GM12891 (cell line): Measurements from ENCODE around the gene PSD.

Experiments
- DNase-seq: peaks from one replicate; pipeline ENCODE4 v3.0.0; 2011; ENCODE audit warnings: low spot score; ENCODE audit not compliant: insufficient read length
- FAIRE-seq: peaks from 2 replicates; lab custom pipeline; 2011; peaks lifted over from hg19 to GRCh38; lab: Jason Lieb, UNC
- PAX5 ChIP-seq: IDR thresholded peaks from 2 replicates; pipeline ENCODE4 v1.6.1; 2011; ENCODE audit warnings: low read length, moderate library complexity, mild to moderate bottlenecking; ENCODE audit not compliant: insufficient read depth, severe bottlenecking
- POLR2A ChIP-seq: IDR thresholded peaks from 2 replicates; pipeline ENCODE4 v1.6.1; 2011; ENCODE audit warnings: low read depth, low read length, control low read depth
- POLR2AphosphoS5 ChIP-seq: IDR thresholded peaks from 2 replicates; pipeline ENCODE4 v1.6.1; 2011; ENCODE audit warnings: low read depth, low read length, control low read depth
- POU2F2 ChIP-seq: IDR thresholded peaks from 2 replicates; pipeline ENCODE4 v1.6.1; 2011; ENCODE audit warnings: low read depth, mild to moderate bottlenecking, control low read depth, low read length, moderate library complexity
- SPI1 ChIP-seq: IDR thresholded peaks from 2 replicates; pipeline ENCODE4 v1.6.1; 2011; ENCODE audit warnings: low read depth, low read length, control low read depth
- TAF1 ChIP-seq: IDR thresholded peaks from 2 replicates; pipeline ENCODE4 v1.6.1; 2011; ENCODE audit warnings: low read depth, low read length, control low read depth

PSD gene

DNA sequence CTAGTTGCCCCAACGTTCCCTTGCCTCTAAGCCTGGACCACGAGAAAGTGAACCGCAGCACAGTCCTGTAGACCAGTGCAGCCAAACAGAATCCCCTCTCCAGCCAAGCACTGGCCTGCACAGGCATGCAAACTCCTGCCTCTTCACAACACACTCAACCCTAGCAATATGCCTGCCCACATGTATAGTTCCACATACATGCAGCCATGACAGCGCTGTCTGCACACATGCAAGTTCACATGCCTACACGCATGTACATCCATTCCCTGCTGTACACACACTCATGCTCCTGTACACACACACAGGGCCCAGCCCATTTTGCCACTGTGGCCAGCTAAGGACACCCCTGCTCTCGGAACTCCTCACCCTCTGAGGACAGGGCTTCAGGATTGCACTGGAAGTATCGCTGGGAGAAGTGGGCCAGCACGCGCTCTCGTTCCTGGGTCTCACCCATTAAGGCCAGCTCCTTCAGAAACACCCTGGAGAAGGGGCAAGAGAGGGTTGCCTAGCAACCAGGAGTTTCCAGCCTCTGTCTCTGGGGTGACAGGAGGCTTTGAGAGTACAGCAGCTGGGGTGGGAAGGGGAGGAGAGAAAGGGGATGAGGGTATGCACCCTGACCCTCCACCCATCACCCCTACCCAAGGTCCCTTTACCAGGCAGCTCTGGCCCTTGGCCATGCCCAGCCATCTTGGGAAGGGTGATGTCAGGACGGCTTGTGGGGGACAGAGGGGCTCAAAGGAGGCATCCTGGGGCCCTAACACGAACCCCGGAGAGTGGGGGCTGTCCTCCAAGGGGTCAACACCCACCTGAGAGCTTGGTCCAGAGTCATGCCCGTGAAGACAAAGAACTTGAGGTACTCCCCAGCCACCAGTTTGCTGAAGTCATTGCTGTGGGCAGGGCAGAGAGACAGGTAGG lies 7.0 kb downstream of the PSD start:
- FAIRE-seq (no peak), DNase-seq (no peak)
- TF ChIP-seq SPI1 (no peak), POLR2A (no peak), POU2F2 (no peak), PAX5 (no peak), POLR2AphosphoS5 (no peak), TAF1 (no peak)

DNA sequence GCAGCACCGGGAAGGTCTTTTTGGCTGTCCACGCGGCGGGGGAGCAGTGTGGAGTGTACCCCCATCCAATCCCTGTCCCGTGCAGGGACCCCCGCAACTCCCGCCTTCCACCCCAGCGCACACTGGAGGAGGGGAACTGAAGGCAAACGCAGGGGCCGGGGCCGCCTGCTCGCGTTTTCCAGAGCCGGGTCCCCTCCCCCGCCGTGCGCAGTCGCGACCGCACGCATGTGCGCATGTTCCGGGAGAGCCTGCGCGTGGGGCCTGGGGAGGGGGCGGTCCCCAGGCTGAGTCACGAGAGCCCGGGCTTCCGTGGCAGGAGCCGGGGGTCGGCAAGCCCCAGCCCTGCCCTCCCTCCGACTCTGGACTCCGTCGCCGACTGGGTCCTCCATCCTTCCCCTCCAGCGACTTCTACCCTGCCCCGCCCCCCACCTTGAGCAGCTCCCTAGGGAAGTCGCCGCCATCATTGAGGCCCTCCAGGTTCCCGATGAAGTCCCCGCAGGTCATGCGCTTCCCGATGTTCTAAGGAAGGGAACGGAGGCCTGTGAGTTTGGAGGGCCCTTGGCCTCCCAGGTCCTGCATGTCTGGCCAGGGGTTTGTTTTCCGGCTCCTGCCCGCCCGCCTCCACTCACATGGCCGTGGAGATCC lies 8.0 kb downstream of the PSD start:
- TF ChIP-seq POU2F2 (no peak), POLR2AphosphoS5 (no peak), POLR2A (0 out of 2 replicates have a peak, but pooled peaks have one; percentile 2), SPI1 (no peak), TAF1 (no peak)
- DNase-seq (peak; percentile 45), FAIRE-seq (no peak)

- DNase-seq: peak; percentile 30
- peak; percentile 35 for FAIRE-seq
Measured at GRCh38 chr10:102409604-102410428, 8.8 kb downstream of the PSD start.

DNA sequence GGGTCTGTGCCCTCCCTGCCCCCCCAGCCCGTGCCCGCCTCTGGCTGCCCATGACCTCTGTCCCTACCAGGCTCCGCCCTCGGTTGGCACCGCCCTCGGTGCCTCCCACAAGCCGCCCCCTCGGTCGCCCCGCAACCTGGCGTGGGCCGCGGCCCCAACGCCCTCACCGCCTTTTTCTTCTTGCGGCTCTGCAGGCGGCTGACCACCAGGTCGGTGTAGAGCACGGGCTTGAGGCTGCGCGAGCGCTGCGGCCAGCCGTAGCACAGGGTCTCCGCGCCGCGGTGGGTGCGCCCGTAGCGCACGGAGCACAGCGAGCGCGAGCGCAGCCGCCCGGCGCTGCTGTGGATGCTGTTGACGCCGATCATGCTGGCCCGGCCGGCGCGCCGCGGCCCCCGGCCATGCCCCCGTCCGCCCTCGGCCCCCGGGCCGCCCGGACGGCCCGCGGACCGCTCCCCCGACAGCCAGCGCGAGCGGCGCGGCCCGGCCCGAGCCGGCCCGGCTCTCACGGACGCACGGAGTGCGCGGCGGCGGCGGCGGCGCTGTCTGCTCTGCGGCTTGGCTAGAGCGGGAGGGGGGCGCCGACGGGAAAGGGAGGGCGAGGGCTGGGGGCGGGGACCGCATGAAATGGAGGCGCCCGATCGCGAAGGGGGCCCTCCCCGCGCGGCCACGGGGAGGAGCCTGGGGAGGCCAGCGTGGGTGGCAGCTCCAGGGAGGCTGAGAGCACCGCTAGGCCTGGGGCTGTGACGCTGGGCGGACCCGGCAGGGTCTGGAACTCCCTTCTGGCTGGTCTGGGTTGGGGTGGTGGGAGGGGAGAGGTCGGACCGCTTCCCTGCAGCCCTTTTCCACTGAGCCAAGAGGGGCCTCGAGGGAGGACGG lies 9.6 kb downstream of the PSD start:
- peak; percentile 57 for FAIRE-seq
- no peak for DNase-seq
- TF ChIP-seq POLR2AphosphoS5 (no peak), PAX5 (no peak), TAF1 (no peak), POU2F2 (no peak; the same call in none of the 2 replicates), SPI1 (no peak), POLR2A (no peak)

More at GRCh38 chr10:102409604-102410428, 8.8 kb downstream of the PSD start:
- TF ChIP-seq TAF1 (no peak), PAX5 (no peak), POU2F2 (0 out of 2 replicates have a peak, but pooled peaks have one; percentile 54), POLR2A (peak; percentile 44; the same call in 1 of the 2 replicates), POLR2AphosphoS5 (no peak), SPI1 (no peak)

DNA sequence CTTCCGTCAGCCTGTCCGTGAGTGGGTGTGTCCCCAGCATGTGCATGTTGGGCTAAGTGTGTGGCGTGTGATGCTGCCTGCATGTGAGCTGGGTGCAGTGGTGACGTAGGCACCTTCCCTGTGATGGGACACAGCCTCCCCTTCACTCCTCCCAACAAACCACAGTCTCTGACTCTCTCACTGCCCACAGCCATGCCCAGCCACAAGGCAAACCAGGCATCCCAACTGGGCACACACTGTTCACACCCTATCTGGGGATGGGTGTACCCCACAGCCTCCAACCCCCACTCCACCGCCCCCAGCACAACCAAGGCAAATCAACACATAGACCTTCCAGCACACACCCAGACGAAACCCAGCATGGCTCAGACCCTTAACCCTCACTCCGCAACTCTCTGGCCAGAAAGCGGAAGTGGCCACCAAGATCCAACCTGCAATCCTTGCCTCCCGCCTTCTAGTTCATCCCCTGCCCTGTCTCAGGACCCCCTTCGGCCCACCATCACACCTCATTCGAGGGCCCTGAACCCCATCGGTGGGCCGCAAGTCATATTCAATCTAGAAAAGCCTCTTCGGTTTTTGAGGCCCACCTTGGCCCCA lies 10.4 kb downstream of the PSD start:
- DNase-seq: no peak
- no peak for FAIRE-seq
- no peak for TF ChIP-seq TAF1
- no peak; the same call in 1 of the 2 replicates for TF ChIP-seq POU2F2
- TF ChIP-seq POLR2A: 0 out of 2 replicates have a peak, but pooled peaks have one; percentile 60
- no peak; the same call in 1 of the 2 replicates for TF ChIP-seq POLR2AphosphoS5

DNA sequence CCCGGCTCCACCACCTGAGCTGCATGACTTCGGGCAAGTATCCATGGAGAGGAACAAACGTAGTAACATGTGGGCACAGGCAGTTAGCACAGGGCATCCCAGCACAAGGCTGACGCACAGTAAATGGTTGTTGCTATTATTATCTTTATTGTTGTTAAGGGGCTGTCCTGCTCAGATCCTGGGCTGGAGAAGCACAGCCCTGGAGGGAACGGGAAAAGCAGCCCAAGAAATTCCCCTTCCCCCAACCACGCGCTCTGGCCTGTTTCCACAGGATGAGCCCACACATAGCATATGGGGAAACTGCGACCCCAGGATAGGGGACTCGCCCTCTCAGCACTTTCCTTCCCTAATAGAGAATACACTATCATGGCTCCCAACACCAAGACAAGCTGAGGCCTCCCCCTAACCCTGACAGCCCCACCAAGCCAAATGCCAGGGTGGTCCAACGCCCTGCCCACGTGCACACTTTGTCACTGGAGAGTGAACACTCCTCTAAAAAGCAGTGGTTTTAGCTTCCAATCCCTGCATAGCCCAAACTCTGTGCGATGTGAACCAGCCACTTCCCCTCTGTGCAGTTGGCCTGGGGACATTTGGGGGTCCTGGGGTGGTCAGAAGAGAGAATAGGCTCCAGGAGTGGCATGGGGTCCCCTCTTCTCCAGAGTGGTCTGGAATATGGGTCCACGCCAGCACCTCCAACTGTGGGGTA lies 11.0 kb downstream of the PSD start:
- no peak for TF ChIP-seq POU2F2
- peak; percentile 10; the same call in 1 of the 2 replicates for TF ChIP-seq POLR2A
- FAIRE-seq: no peak
- no peak for DNase-seq

DNA sequence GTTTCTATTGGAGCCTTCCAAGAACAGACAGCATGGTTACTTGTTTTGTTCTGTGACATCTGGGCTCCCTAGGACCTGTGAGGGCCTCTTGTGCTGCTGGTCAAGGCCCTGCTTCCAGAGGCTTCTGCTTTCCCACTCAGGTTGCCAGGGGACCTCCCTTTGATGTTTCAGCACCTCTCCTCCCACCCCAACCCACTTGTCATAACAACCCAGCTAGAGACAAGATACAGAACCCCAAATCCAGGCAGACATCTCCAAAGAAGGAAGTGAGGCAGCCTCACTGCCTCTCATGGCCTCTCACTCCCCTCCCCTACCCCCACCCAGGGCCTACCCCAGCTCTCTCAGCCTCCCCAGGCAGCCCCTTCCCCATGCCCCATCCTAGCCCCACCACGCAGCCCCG lies 11.8 kb downstream of the PSD start:
- FAIRE-seq (no peak), DNase-seq (no peak)
- TF ChIP-seq SPI1 (peak; percentile 19; the same call in 1 of the 2 replicates), POLR2AphosphoS5 (peak; percentile 1; the same call in 1 of the 2 replicates), POLR2A (no peak)
